T-cell (primary cell): ENCODE data around the gene OR2A2. TPM values are rescaled to one million over a fixed set of nuclear protein-coding genes. Genes with fewer than 3 reads are reported as not detected.
"Not testable (repeated sequence)": the region's sequence is repeated elsewhere in the genome, so short reads cannot be mapped to it uniquely, and the experiment has no call there.

Source experiments
- ATAC-seq, 4 experiments: fragments of 200-7000 bp in 3 of 4; fragments of 150-1000 bp in 1 of 4; cut with Tn5 transposase; replicated peaks in 1 of 4; 1 replicate in 3 of 4; 2 replicates in 1 of 4; pipeline ENCODE4 v1.10.0; 2021; ENCODE audit warnings: moderate library complexity in 3 of 4, mild to moderate bottlenecking in 2 of 4, moderate number of reproducible peaks in 1 of 4
- CTCF ChIA-PET, 2 donors: fragments of 300-600 bp; sonication (Branson Sonifier 250); formaldehyde crosslinking; loops; one replicate each; lab custom pipeline; 2022; ENCODE audit warnings: antibody characterized with exemption in 2 of 2; lab: Charles Lee
- POLR2A ChIA-PET, 2 donors: fragments of 300-600 bp; sonication (Branson Sonifier 250); formaldehyde crosslinking; loops; one replicate each; lab custom pipeline; 2022; ENCODE audit warnings: antibody characterized with exemption in 2 of 2; lab: Charles Lee
- DNase-seq, 35 experiments: peaks; one replicate each; pipeline versions ENCODE4 v3.0.0 to v3.0.0-alpha.2; 2013 to 2023
- H3K27ac ChIP-seq: one replicate; pipeline ENCODE4 v1.5.1; 2013; ENCODE audit warnings: low read length
- H3K27me3 ChIP-seq, 2 experiments: replicated peaks in 1 of 2; 1 replicate in 1 of 2; 2 replicates in 1 of 2; pipeline versions ENCODE4 v1.6.1 to v1.7.0; 2013; ENCODE audit warnings: low read length in 1 of 2, mixed read lengths in 1 of 2; ENCODE audit not compliant: control insufficient read depth in 2 of 2, insufficient read depth in 2 of 2; ENCODE audit errors: extremely low read depth in 1 of 2
- H3K36me3 ChIP-seq, 2 donors: 1 replicate in 1 of 2; 2 replicates in 1 of 2; pipeline versions ENCODE4 v1.6.1 to v1.7.0; 2013; ENCODE audit warnings: low read length in 1 of 2; ENCODE audit not compliant: control insufficient read depth in 2 of 2, insufficient read depth in 1 of 2; ENCODE audit errors: extremely low read depth in 1 of 2
- H3K4me1 ChIP-seq, 2 experiments: 1 replicate in 1 of 2; 2 replicates in 1 of 2; pipeline versions ENCODE4 v1.6.1 to v1.7.0; 2013; ENCODE audit warnings: low read length in 2 of 2, mixed read lengths in 1 of 2; ENCODE audit not compliant: insufficient read depth in 2 of 2, control insufficient read depth in 1 of 2; ENCODE audit errors: extremely low read depth in 1 of 2
- H3K4me3 ChIP-seq, 2 donors: 1 replicate in 1 of 2; 2 replicates in 1 of 2; pipeline versions ENCODE4 v1.5.1 to v1.7.0; 2013; ENCODE audit warnings: mild to moderate bottlenecking in 2 of 2, low read length in 1 of 2, moderate library complexity in 1 of 2; ENCODE audit not compliant: control insufficient read depth in 1 of 2; ENCODE audit errors: extremely low read depth in 1 of 2
- H3K9me3 ChIP-seq: 2 replicates; pipeline ENCODE4 v1.7.0; 2013
- H3K27ac Mint-ChIP-seq, 2 donors: one replicate each; pipeline ENCODE4 v1.8.0; 2020 to 2021; ENCODE audit warnings: mild to moderate bottlenecking in 2 of 2, mixed read lengths in 2 of 2
- H3K27me3 Mint-ChIP-seq, 2 donors: one replicate each; pipeline ENCODE4 v1.8.0; 2021 to 2022; ENCODE audit warnings: mixed read lengths in 2 of 2
- H3K36me3 Mint-ChIP-seq: one replicate; pipeline ENCODE4 v1.8.0; 2021; ENCODE audit warnings: mixed read lengths
- H3K4me1 Mint-ChIP-seq, 3 donors: one replicate each; pipeline ENCODE4 v1.8.0; 2020 to 2022; ENCODE audit warnings: mixed read lengths in 3 of 3, mild to moderate bottlenecking in 1 of 3
- H3K4me3 Mint-ChIP-seq, 3 donors: one replicate each; pipeline ENCODE4 v1.8.0; 2020 to 2022; ENCODE audit warnings: mild to moderate bottlenecking in 3 of 3, mixed read lengths in 3 of 3, moderate library complexity in 3 of 3
- H3K9me3 Mint-ChIP-seq, 3 donors: one replicate each; pipeline ENCODE4 v1.8.0; 2020 to 2022; ENCODE audit warnings: mixed read lengths in 3 of 3
- WGBS: methylation state at CpG from one replicate; pipeline ENCODE4 v1.1.5; 2013; ENCODE audit warnings: missing lambda C conversion rate; ENCODE audit not compliant: insufficient coverage; 5-methylcytosine and 5-hydroxymethylcytosine counted together
- total RNA-seq, 35 experiments: library from RNA in 6 of 35; stranded (reverse) in 6 of 35; fragments of 120-200 nt in 1 of 35; gene quantifications; one replicate each; pipeline versions ENCODE4 v1.2.1 to v1.2.4 and lab custom pipeline; 2013 to 2026

OR2A2 gene
- total RNA-seq, 5 donors from 2014 or later (not counting 1 experiment from before 2014, with no cell fraction given), result not detected

- peaks cover 6 to 19% of the 10 kb centered on the region in 2 donors for H3K27me3 Mint-ChIP-seq
- ATAC-seq (no peak), DNase-seq (no peak)
- H3K4me3 Mint-ChIP-seq, result no peak overlapping the region
- Histone ChIP-seq H3K27ac (no peak overlapping the region), H3K9me3 (no peaks in the 10 kb centered on the region), H3K4me3 (no peak overlapping the region), H3K4me1 (no peaks in the 10 kb centered on the region), H3K36me3 (no peaks in the 10 kb centered on the region), H3K27me3 (no peaks in the 10 kb centered on the region)
- no peaks in the 10 kb centered on the region for H3K4me1 Mint-ChIP-seq
- 81% methylated on average over 3 of the region's 5 CpGs for WGBS
- H3K9me3 Mint-ChIP-seq, result no peaks in the 10 kb centered on the region
- H3K27ac Mint-ChIP-seq, result no peak overlapping the region
- H3K36me3 Mint-ChIP-seq, result no peaks in the 10 kb centered on the region
- ChIA-PET CTCF (no interaction called here), POLR2A (no interaction called here)
Observed at GRCh38 chr7:144110272-144110671, 889 bp downstream of the OR2A2 start.

GRCh38 chr7:144113651-144114050 is 4.3 kb downstream of the OR2A2 start:
- Mint-ChIP-seq H3K27ac (no peak overlapping the region), H3K9me3 (no peaks in the 10 kb centered on the region), H3K4me1 (no peaks in the 10 kb centered on the region), H3K4me3 (no peak overlapping the region), H3K27me3 (peaks cover 8 to 17% of the 10 kb centered on the region in 2 donors), H3K36me3 (no peaks in the 10 kb centered on the region)
- Histone ChIP-seq H3K27me3 (peaks cover 0 to 5% of the 10 kb centered on the region in 2 experiments), H3K36me3 (no peaks in the 10 kb centered on the region), H3K4me1 (no peaks in the 10 kb centered on the region), H3K4me3 (no peak overlapping the region), H3K27ac (no peak overlapping the region), H3K9me3 (no peaks in the 10 kb centered on the region)
- no CpG with 5 or more reads among the region's 1 CpG for WGBS
- CTCF ChIA-PET, result interaction anchor here in 1 of 2 donors (1.2 kb wide), 1 partner anchor 14 kb away, joined by 4 read pairs; no protein-coding TSS in a partner anchor
- no peak for DNase-seq
- ATAC-seq, result no peak
- POLR2A ChIA-PET, result no interaction called here

GRCh38 chr7:144118341-144118740 is 9.0 kb downstream of the OR2A2 start:
- ATAC-seq (no peak), DNase-seq (no peak)
- no peaks in the 10 kb centered on the region for H3K4me1 ChIP-seq
- WGBS, result 55% methylated on average over 3 of the region's 8 CpGs
- Mint-ChIP-seq H3K9me3 (no peaks in the 10 kb centered on the region), H3K4me1 (no peaks in the 10 kb centered on the region), H3K27me3 (peaks cover 8 to 12% of the 10 kb centered on the region in 2 donors), H3K36me3 (no peaks in the 10 kb centered on the region), H3K4me3 (no peak overlapping the region), H3K27ac (no peak overlapping the region)
- no peaks in the 10 kb centered on the region for H3K9me3 ChIP-seq
- ChIA-PET POLR2A (no interaction called here), CTCF (no interaction called here)
- peaks cover 0 to 7% of the 10 kb centered on the region in 2 experiments for H3K27me3 ChIP-seq
- H3K36me3 ChIP-seq, result no peaks in the 10 kb centered on the region
- no peak overlapping the region for H3K27ac ChIP-seq
- no peak overlapping the region for H3K4me3 ChIP-seq

GRCh38 chr7:144122876-144123275 is 13.5 kb downstream of the OR2A2 start, which contains the start of gene OR2A14:
Gene OR2A14 (plus strand): TSS chr7:144123176. CDS start chr7:144129113, 5,937 bp downstream.
- Mint-ChIP-seq H3K27ac (no peak within 1 kb of the TSS), H3K9me3 (no peaks in the 10 kb centered on the region), H3K27me3 (peaks cover 3 to 12% of the 10 kb centered on the region in 2 donors), H3K4me3 (no peak within 1 kb of the TSS), H3K4me1 (no peaks in the 10 kb centered on the region), H3K36me3 (no peaks in the 10 kb centered on the region)
- WGBS, result no CpG with 5 or more reads among the region's 1 CpG
- DNase-seq (no peak), ATAC-seq (no peak)
- ChIA-PET POLR2A (no interaction called here), CTCF (no interaction called here)
- no peak within 1 kb of the TSS for H3K4me3 ChIP-seq
- H3K4me1 ChIP-seq, result no peaks in the 10 kb centered on the region
- H3K27me3 ChIP-seq, result peaks cover 0 to 7% of the 10 kb centered on the region in 2 experiments
- H3K36me3 ChIP-seq, result no peaks in the 10 kb centered on the region
- H3K9me3 ChIP-seq, result no peaks in the 10 kb centered on the region
- H3K27ac ChIP-seq, result no peak within 1 kb of the TSS

GRCh38 chr7:144127714-144128334 is 18.4 kb downstream of the OR2A2 start:
- no peaks in the 10 kb centered on the region for H3K9me3 ChIP-seq
- no peaks in the 10 kb centered on the region for H3K36me3 ChIP-seq
- CTCF ChIA-PET, result interaction anchor here (0.6 to 1.4 kb wide), 21 partner anchors 8 to 887 kb away, joined by 3 to 14 read pairs (median 4); partner anchors contain the start of gene TCAF1 (in 1 of the 2)
- WGBS, result 0% methylated on average over 2 of the region's 6 CpGs
- no peaks in the 10 kb centered on the region for H3K4me1 ChIP-seq
- no peak overlapping the region for H3K27ac ChIP-seq
- Mint-ChIP-seq H3K9me3 (no peaks in the 10 kb centered on the region), H3K4me3 (no peak overlapping the region), H3K36me3 (no peaks in the 10 kb centered on the region), H3K4me1 (no peaks in the 10 kb centered on the region), H3K27me3 (peaks cover 2 to 11% of the 10 kb centered on the region in 2 donors), H3K27ac (no peak overlapping the region)
- ATAC-seq, result peak; percentile 89 to 100 (median 94)
- peak; percentile 66 to 89 (median 81) for DNase-seq
- peaks cover 0 to 6% of the 10 kb centered on the region in 2 experiments for H3K27me3 ChIP-seq
- POLR2A ChIA-PET, result no interaction called here
- no peak overlapping the region for H3K4me3 ChIP-seq

- H3K4me3 Mint-ChIP-seq, H3K4me1 Mint-ChIP-seq, H3K36me3 Mint-ChIP-seq, H3K27ac ChIP-seq, H3K27me3 ChIP-seq, H3K9me3 ChIP-seq, CTCF ChIA-PET, H3K9me3 Mint-ChIP-seq, H3K27ac Mint-ChIP-seq, ATAC-seq, H3K4me1 ChIP-seq, H3K36me3 ChIP-seq, DNase-seq, POLR2A ChIA-PET, H3K4me3 ChIP-seq: not testable (repeated sequence)
- WGBS, result 85% methylated on average over 5 of the region's 9 CpGs
- H3K27me3 Mint-ChIP-seq, result peaks cover 2 to 14% of the 10 kb centered on the region in 2 donors
Observed at GRCh38 chr7:144129601-144130000, 20.2 kb downstream of the OR2A2 start.
